GM10248 (cell line): ENCODE results near the gene HMSD.
A peak's percentile ranks its signal among the peaks of the same experiment; 100 is the strongest.

Source experiments
- CTCF ChIA-PET: fragments of 300-600 bp; sonication (Branson Sonifier 250); formaldehyde crosslinking; extraction: SDS; loops from one replicate; lab custom pipeline; 2021; ENCODE audit warnings: antibody characterized with exemption; lab: Yijun Ruan, JAX
- POLR2A ChIA-PET: fragments of 350-650 bp; sonication (Branson Sonifier 250); formaldehyde crosslinking; extraction: SDS; loops from one replicate; lab custom pipeline; 2020; ENCODE audit warnings: antibody characterized with exemption; lab: Yijun Ruan, JAX
- DNase-seq: peaks from one replicate; pipeline ENCODE4 v3.0.0; 2012; ENCODE audit errors: extremely low spot score
- CTCF ChIP-seq: IDR thresholded peaks from 2 replicates; pipeline ENCODE4 v1.5.1; 2012; ENCODE audit warnings: mild to moderate bottlenecking, low read depth; ENCODE audit errors: extremely low read depth, missing control alignments, control extremely low read depth

HMSD gene

GRCh38 chr18:63963615-63964256 lies 14.6 kb downstream of the HMSD start:
- peak; percentile 82 for TF ChIP-seq CTCF
- CTCF ChIA-PET: interaction anchor here (0.6 to 8.1 kb wide), 23 partner anchors 9 to 821 kb away, joined by 3 to 83 read pairs (median 4); partner anchors contain the start of genes HMSD and SERPINB10
- POLR2A ChIA-PET: no interaction called here
- peak; percentile 33 for DNase-seq

- POLR2A ChIA-PET: no interaction called here
- TF ChIP-seq CTCF: no peak
- CTCF ChIA-PET: interaction anchor here (2.0 to 8.1 kb wide), 5 partner anchors 10 to 66 kb away, joined by 4 to 83 read pairs (median 36); no protein-coding TSS in a partner anchor
- no peak for DNase-seq
These were observed 15.8 kb downstream of the HMSD start for GRCh38 chr18:63964908-63965307.

GRCh38 chr18:63965716-63966330 lies 16.7 kb downstream of the HMSD start:
- no peak for TF ChIP-seq CTCF
- no peak for DNase-seq
- ChIA-PET POLR2A (no interaction called here), CTCF (interaction anchor here (3.7 to 8.1 kb wide), 2 partner anchors 12 to 30 kb away, joined by 36 to 83 read pairs; no protein-coding TSS in a partner anchor)

- CTCF ChIA-PET: interaction anchor here (0.7 to 1.1 kb wide), 4 partner anchors 12 to 34 kb away, joined by 3 to 6 read pairs (median 3); no protein-coding TSS in a partner anchor
- peak; percentile 83 for DNase-seq
- POLR2A ChIA-PET: interaction anchor here (0.6 to 1.1 kb wide), 5 partner anchors 10 to 33 kb away, joined by 3 to 5 read pairs (median 3); partner anchors contain the start of gene HMSD
- TF ChIP-seq CTCF: no peak
These were observed 21.1 kb downstream of the HMSD start, which contains the start of gene SERPINB8 for GRCh38 chr18:63969942-63970808. Gene SERPINB8, plus strand, starts transcription at chr18:63970081. Its CDS starts 8,228 bp downstream, at chr18:63978309.

GRCh38 chr18:63970809-63971205 lies 21.7 kb downstream of the HMSD start:
- no peak for TF ChIP-seq CTCF
- no peak for DNase-seq
- ChIA-PET CTCF (interaction anchor here (0.7 to 1.1 kb wide), 4 partner anchors 12 to 34 kb away, joined by 3 to 6 read pairs (median 3); no protein-coding TSS in a partner anchor), POLR2A (interaction anchor here (0.7 to 1.1 kb wide), 4 partner anchors 11 to 34 kb away, joined by 3 to 5 read pairs (median 3); partner anchors contain the start of gene HMSD)
